Esophagus muscularis mucosa (tissue), 4 donors: Measurements from ENCODE around the gene PERCC1. TPM values are rescaled to one million over a fixed set of nuclear protein-coding genes. Genes with fewer than 3 reads are reported as not detected.

Source experiments
- DNase-seq: peaks from one replicate; pipeline ENCODE4 v3.0.0-alpha.2; 2017; ENCODE audit errors: extremely low spot score
- H3K27ac ChIP-seq, 4 donors: fragments of 200-600 bp; sonication (generic); replicated peaks in 1 of 4; 1 replicate in 3 of 4; 2 replicates in 1 of 4; pipeline ENCODE4 v1.5.1; 2016 to 2019; ENCODE audit warnings: mild to moderate bottlenecking in 1 of 4
- H3K27me3 ChIP-seq, 4 donors: fragments of 200-600 bp; sonication (generic); one replicate each; pipeline versions ENCODE4 v1.5.1 to v1.6.0; 2016 to 2019
- H3K36me3 ChIP-seq, 4 donors: fragments of 200-600 bp; sonication (generic); one replicate each; pipeline ENCODE4 v1.5.1; 2016 to 2019
- H3K4me1 ChIP-seq, 4 donors: fragments of 200-600 bp; sonication (generic); one replicate each; pipeline ENCODE4 v1.5.1; 2016 to 2019
- H3K4me3 ChIP-seq, 4 donors: fragments of 200-600 bp; sonication (generic); 1 replicate in 2 of 4; 2 replicates in 2 of 4; pipeline ENCODE4 v1.5.1; 2016 to 2019; ENCODE audit warnings: mild to moderate bottlenecking in 4 of 4, moderate library complexity in 1 of 4
- H3K9me3 ChIP-seq, 4 donors: fragments of 200-600 bp; sonication (generic); 1 replicate in 3 of 4; 2 replicates in 1 of 4; pipeline ENCODE4 v1.5.1; 2016 to 2019
- EP300 ChIP-seq: sonication (generic); formaldehyde crosslinking; IDR thresholded peaks from one replicate; pipeline ENCODE4 v1.6.1; 2017; ENCODE audit warnings: antibody characterized with exemption
- POLR2A ChIP-seq: fragments of 450-650 bp; IDR thresholded peaks from one replicate; pipeline ENCODE4 v1.6.1; 2017; ENCODE audit warnings: antibody characterized with exemption, moderate library complexity, mild to moderate bottlenecking, low read depth
- POLR2AphosphoS5 ChIP-seq, 2 donors: sonication (generic); formaldehyde crosslinking; IDR thresholded peaks; one replicate each; pipeline ENCODE4 v1.6.1; 2017; ENCODE audit warnings: antibody characterized with exemption in 2 of 2
- WGBS: methylation state at CpG from one replicate; pipeline ENCODE4 v1.1.5; 2018; 5-methylcytosine and 5-hydroxymethylcytosine counted together
- intact Hi-C: fragments of 100-400 bp; cut with DNase I; formaldehyde crosslinking; loops from one replicate; pipeline ENCODE4 v1.15.1; 2023
- total RNA-seq, 4 donors: library from RNA; depleted of rRNA; stranded (reverse); fragments of >200 nt; gene quantifications; one replicate each; pipeline versions ENCODE4 v1.1.0 to v1.2.1, GENCODE V29; 2016
- TF ChIP-seq, protein P1 (sequence below), 3 experiments: fragments of 200-600 bp in 2 of 3; fragments of 450-650 bp in 1 of 3; sonication (generic) in 2 of 3; IDR thresholded peaks; one replicate each; pipeline ENCODE4 v1.5.1; 2017 to 2019; ENCODE audit warnings: antibody characterized with exemption in 3 of 3, mild to moderate bottlenecking in 2 of 3, moderate library complexity in 1 of 3

PERCC1 gene
- total RNA-seq, 4 donors from 2014 or later: not detected

DNA sequence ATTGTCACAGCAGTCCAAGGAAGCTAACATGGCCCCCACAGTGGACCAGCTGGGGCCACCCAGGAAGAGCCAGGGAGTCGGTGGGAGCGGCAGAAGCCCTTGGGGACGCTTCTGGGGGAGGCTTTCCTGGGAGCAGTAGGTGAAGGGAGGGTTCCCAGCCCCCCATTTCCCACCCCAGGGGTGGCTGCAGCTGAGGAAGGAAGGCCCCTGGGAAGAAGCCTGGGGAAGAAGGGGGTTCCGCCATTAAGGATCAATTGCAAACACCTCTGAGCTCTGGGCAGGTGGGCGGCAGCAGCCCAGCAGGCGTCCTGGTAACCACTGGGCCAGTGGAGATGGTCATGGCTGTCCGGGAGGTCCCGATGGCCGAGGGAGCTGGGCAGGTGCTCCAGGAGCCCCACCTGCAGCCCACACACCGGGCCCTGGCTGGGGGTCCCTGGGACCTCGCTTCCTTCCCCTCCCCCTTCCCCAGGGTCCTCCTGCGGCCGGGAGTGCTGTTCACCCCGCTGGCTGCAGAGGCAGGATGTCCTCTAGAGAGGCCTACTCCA lies 592 bp upstream of the PERCC1 start:
- H3K36me3 ChIP-seq: no peaks in the 10 kb centered on the region
- H3K4me1 ChIP-seq: peaks cover 0 to 9% (median 7%) of the 10 kb centered on the region in 4 donors
- TF ChIP-seq POLR2AphosphoS5 (IDR thresholded peaks at IDR 0.05) (no peak), EP300 (no peak), POLR2A (no peak)
- TF ChIP-seq, protein P1, sequence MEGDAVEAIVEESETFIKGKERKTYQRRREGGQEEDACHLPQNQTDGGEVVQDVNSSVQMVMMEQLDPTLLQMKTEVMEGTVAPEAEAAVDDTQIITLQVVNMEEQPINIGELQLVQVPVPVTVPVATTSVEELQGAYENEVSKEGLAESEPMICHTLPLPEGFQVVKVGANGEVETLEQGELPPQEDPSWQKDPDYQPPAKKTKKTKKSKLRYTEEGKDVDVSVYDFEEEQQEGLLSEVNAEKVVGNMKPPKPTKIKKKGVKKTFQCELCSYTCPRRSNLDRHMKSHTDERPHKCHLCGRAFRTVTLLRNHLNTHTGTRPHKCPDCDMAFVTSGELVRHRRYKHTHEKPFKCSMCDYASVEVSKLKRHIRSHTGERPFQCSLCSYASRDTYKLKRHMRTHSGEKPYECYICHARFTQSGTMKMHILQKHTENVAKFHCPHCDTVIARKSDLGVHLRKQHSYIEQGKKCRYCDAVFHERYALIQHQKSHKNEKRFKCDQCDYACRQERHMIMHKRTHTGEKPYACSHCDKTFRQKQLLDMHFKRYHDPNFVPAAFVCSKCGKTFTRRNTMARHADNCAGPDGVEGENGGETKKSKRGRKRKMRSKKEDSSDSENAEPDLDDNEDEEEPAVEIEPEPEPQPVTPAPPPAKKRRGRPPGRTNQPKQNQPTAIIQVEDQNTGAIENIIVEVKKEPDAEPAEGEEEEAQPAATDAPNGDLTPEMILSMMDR (IDR thresholded peaks at IDR 0.05): no peak
- no peak overlapping the region for H3K4me3 ChIP-seq
- H3K27ac ChIP-seq: no peak overlapping the region
- WGBS: 60% methylated on average over 1 of the region's 14 CpGs
- H3K27me3 ChIP-seq: peaks cover 0 to 47% (median 0%) of the 10 kb centered on the region in 4 donors
- H3K9me3 ChIP-seq: no peaks in the 10 kb centered on the region
- DNase-seq: no peak
- intact Hi-C loops: no loop called here

DNA sequence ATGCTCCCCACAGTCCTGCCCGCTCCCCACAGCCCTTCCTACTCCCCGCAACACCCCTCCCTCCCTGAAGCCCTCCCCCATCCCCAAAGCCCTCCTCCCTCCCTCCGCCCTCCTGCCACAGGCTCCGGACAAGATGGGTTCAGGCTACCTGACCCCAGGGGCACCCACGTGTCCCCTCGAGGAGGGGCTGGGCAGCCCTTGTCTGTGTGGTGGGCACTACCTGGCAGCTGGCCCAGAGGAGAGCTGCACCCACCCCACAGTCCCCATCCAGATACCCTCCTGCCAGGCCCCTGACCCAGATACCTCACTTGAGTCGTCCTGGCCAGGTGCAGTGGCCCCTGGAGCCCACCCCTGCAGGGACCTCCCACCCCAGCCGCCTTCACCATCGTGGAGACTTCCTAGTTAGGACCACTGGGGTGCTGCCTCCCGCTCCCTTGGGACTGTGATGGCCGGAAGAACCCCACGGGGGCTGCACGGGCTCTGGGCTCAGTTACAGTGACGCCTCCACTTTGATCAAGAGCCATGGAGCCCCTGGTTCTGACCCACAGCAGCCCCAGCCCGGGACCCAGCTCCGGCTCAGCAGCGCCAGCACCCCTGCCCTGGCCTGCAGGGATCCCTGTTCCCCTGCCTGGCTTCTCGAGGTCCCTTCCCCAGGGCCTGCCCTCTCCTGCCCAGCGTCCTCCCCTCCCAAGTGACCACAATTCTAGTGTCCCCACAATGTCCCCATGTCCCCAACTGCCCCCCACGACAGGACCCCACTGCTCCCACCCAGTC lies 806 bp downstream of the PERCC1 start:
- Histone ChIP-seq H3K36me3 (peaks cover 0 to 8% (median 4%) of the 10 kb centered on the region in 4 donors), H3K27me3 (peaks cover 0 to 47% (median 0%) of the 10 kb centered on the region in 4 donors), H3K27ac (no peak overlapping the region), H3K4me3 (peak overlapping the region in 1 of 4 donors; percentile 15), H3K4me1 (peaks cover 0 to 9% (median 7%) of the 10 kb centered on the region in 4 donors), H3K9me3 (no peaks in the 10 kb centered on the region)
- no peak for DNase-seq
- TF ChIP-seq EP300 (no peak), POLR2A (no peak), POLR2AphosphoS5 (IDR thresholded peaks at IDR 0.05) (no peak)
- TF ChIP-seq, protein P1 (IDR thresholded peaks at IDR 0.05): no peak
- 86% methylated on average over 12 of the region's 20 CpGs for WGBS
- intact Hi-C loops: no loop called here

DNA sequence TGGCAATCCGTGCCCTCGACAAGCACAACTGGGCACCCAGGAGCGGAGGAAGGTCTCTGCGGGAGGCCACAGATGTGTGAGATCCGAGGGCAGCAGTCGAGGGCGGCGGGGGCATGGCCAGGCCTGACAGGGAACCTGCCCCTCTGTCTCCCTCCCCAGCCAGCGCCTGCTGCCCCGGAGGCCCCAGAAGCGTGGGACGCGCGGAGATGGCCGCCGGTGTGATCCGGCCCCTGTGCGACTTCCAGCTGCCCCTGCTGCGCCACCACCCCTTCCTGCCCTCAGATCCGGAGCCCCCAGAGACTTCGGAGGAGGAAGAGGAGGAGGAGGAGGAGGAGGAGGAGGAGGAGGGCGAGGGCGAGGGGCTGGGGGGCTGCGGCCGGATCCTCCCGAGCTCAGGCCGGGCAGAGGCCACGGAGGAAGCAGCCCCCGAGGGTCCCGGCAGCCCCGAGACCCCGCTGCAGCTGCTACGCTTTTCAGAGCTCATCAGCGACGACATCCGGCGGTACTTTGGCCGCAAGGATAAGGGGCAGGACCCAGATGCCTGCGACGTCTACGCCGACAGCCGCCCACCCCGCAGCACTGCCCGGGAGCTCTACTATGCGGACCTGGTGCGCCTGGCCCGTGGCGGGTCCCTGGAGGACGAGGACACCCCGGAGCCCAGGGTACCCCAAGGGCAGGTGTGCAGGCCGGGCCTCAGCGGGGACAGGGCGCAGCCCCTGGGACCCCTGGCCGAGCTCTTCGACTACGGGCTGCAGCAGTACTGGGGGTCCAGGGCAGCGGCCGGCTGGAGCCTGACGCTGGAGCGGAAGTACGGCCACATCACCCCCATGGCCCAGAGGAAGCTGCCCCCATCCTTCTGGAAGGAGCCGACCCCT lies 1.7 kb downstream of the PERCC1 start:
- Histone ChIP-seq H3K27me3 (peaks cover 0 to 47% (median 0%) of the 10 kb centered on the region in 4 donors), H3K27ac (no peak overlapping the region), H3K4me3 (peak overlapping the region in 2 of 4 donors; percentile 15 to 16), H3K36me3 (peaks cover 0 to 16% (median 4%) of the 10 kb centered on the region in 4 donors), H3K4me1 (peaks cover 0 to 9% (median 7%) of the 10 kb centered on the region in 4 donors), H3K9me3 (no peaks in the 10 kb centered on the region)
- WGBS: 80% methylated on average over 31 of the region's 63 CpGs
- no peak for DNase-seq
- intact Hi-C loops: no loop called here
- no peak for TF ChIP-seq POLR2A
- TF ChIP-seq POLR2AphosphoS5 (IDR thresholded peaks at IDR 0.05): no peak
- TF ChIP-seq EP300: no peak
- TF ChIP-seq, protein P1 (IDR thresholded peaks at IDR 0.05): no peak

DNA sequence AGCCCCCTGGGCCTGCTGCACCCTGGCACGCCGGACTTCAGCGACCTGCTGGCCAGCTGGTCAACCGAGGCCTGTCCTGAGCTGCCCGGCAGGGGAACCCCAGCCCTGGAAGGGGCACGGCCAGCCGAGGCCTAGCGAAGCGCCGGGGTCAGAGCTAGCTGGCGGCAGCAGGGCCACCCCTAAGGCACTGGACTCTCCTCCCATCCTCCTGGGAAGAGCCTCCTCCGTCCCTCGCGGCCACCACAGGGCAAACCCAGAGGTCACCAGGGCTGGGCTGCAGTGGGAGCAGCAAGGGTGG lies 2.3 kb downstream of the PERCC1 start:
- 88% methylated on average over 5 of the region's 14 CpGs for WGBS
- Histone ChIP-seq H3K4me3 (no peak overlapping the region), H3K4me1 (peaks cover 0 to 9% (median 6%) of the 10 kb centered on the region in 4 donors), H3K27me3 (peaks cover 0 to 46% (median 0%) of the 10 kb centered on the region in 4 donors), H3K9me3 (no peaks in the 10 kb centered on the region), H3K27ac (no peak overlapping the region), H3K36me3 (peaks cover 0 to 16% (median 4%) of the 10 kb centered on the region in 4 donors)
- intact Hi-C loops: no loop called here
- TF ChIP-seq POLR2AphosphoS5 (IDR thresholded peaks at IDR 0.05): no peak
- TF ChIP-seq POLR2A: no peak
- TF ChIP-seq, protein P1 (IDR thresholded peaks at IDR 0.05): no peak
- no peak for TF ChIP-seq EP300
- DNase-seq: no peak
